DND-41 (cell line): Measurements from ENCODE around the gene ENDOD1.

Experiments used
- ATAC-seq: fragments of 200-7000 bp; cut with Tn5 transposase; 3 replicates; pipeline ENCODE4 v1.9.1; 2021; ENCODE audit warnings: low read depth; ENCODE audit not compliant: insufficient read depth
- DNase-seq: peaks from one replicate; pipeline ENCODE4 v3.0.0-alpha.2; 2020
- H2AFZ ChIP-seq: 2 replicates; pipeline ENCODE4 v1.6.0; 2012; ENCODE audit warnings: low read depth, low read length
- H3K27ac ChIP-seq: 2 replicates; pipeline ENCODE4 v1.5.1; 2012; ENCODE audit warnings: low read length, inconsistent platforms
- H3K27me3 ChIP-seq: fragments of 200-600 bp; sonication (generic); 2 replicates; pipeline ENCODE4 v1.6.0; 2012; ENCODE audit warnings: low read length, mild to moderate bottlenecking, inconsistent platforms; ENCODE audit not compliant: insufficient read depth, poor library complexity
- H3K36me3 ChIP-seq: 2 replicates; pipeline ENCODE4 v1.5.1; 2012; ENCODE audit warnings: low read length, inconsistent platforms; ENCODE audit not compliant: insufficient read depth
- H3K4me1 ChIP-seq: 2 replicates; pipeline ENCODE4 v1.5.1; 2012; ENCODE audit warnings: mild to moderate bottlenecking, low read length; ENCODE audit not compliant: insufficient read depth
- H3K4me2 ChIP-seq: 2 replicates; pipeline ENCODE4 v1.6.0; 2012; ENCODE audit warnings: mild to moderate bottlenecking, moderate library complexity, low read length, inconsistent platforms; ENCODE audit not compliant: insufficient read depth
- H3K4me3 ChIP-seq, 2 experiments: fragments of 200-600 bp in 1 of 2; shearing (Covaris generic) in 1 of 2; 2 replicates each; pipeline ENCODE4 v1.5.1; 2012 to 2016; ENCODE audit warnings: inconsistent platforms in 2 of 2, low read length in 2 of 2, mild to moderate bottlenecking in 2 of 2, low read depth in 1 of 2, moderate library complexity in 1 of 2
- H3K79me2 ChIP-seq: 2 replicates; pipeline ENCODE4 v1.6.0; 2012; ENCODE audit warnings: low read length, inconsistent platforms; ENCODE audit not compliant: insufficient read depth
- H3K9ac ChIP-seq: 2 replicates; pipeline ENCODE4 v1.6.0; 2012; ENCODE audit warnings: low read depth, mild to moderate bottlenecking, inconsistent platforms, low read length, moderate library complexity
- H3K9me3 ChIP-seq: 2 replicates; pipeline ENCODE4 v1.5.1; 2012; ENCODE audit warnings: low read length, moderate library complexity, mild to moderate bottlenecking, inconsistent platforms; ENCODE audit not compliant: insufficient read depth, severe bottlenecking
- H4K20me1 ChIP-seq: 2 replicates; pipeline ENCODE4 v1.6.0; 2012; ENCODE audit warnings: low read length; ENCODE audit not compliant: insufficient read depth
- EZH2 ChIP-seq: IDR thresholded peaks from 3 replicates; pipeline ENCODE4 v1.6.1; 2012; ENCODE audit warnings: borderline replicate concordance, low read depth, mild to moderate bottlenecking, moderate library complexity, low read length, inconsistent platforms; ENCODE audit not compliant: severe bottlenecking
- TF ChIP-seq, protein P1 (sequence below): IDR thresholded peaks from 2 replicates; pipeline ENCODE4 v1.5.1; 2012; ENCODE audit warnings: borderline replicate concordance, low read length, moderate library complexity, mild to moderate bottlenecking; ENCODE audit not compliant: poor library complexity, severe bottlenecking; ENCODE audit errors: extremely low read depth

Gene ENDOD1

DNA sequence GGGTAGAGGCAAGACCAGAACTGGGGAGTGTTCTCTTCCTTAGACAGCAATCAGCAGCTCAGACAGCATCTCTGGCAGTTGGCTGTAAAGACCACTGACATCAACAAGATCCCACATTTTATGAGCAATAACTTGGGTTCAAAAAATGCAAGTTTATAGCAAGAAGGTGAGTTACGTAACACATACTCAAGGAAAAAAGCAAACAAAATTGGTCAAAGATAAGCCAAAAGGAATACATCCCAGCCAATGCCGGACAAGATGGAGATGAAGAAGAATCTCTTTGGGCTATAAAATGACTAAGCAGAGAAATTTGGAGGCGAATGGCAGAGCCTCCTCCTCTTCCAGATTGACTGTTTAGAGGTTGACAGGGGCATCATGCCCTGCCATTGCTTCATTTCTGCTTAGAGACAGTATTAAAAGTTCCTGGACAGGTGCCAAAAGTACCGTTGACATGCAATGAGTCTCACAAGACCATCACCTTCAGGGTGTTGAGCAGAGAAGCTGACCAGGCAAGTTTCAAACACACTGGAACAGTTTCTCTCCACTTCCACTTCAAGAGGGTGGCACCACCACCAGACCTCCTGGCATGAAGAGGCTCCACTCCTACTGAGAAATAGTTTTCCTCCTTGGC is 55.9 kb downstream of the ENDOD1 start:
- Histone ChIP-seq H2AFZ (no peak overlapping the region), H4K20me1 (no peaks in the 10 kb centered on the region), H3K9me3 (no peaks in the 10 kb centered on the region), H3K4me2 (no peak overlapping the region), H3K27ac (no peak overlapping the region), H3K27me3 (peaks cover 10% of the 10 kb centered on the region), H3K9ac (no peak overlapping the region), H3K4me3 (no peak overlapping the region), H3K36me3 (no peaks in the 10 kb centered on the region), H3K79me2 (no peaks in the 10 kb centered on the region), H3K4me1 (no peaks in the 10 kb centered on the region)
- ATAC-seq (no peak), DNase-seq (no peak)
- no peak for TF ChIP-seq EZH2

DNA sequence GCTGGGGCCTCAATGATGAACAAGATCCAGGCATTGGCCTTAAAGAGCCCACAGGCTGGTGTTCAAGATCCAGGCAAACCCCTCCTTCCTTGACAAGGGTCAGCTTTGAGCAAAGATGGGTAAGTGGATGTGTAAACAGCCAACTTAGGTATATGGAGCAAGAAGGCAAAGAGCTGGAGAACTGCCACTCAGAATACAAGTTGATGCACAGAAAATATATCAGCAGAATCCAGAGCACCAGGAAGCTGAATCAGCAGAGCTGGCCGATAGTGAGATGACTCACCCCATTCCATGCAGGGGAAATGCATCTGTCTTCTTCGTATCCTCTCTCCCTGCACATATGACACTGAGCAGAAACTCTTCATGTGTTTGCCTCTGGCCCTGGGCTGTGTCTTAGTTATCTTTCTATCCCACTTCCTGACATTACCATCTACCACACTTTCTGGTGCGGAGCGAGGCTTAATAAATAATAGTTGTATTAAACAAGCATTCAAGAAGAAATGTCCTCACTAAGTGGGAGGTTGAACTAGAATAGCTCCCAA is 57.8 kb downstream of the ENDOD1 start:
- Histone ChIP-seq H3K27ac (no peak overlapping the region), H2AFZ (no peak overlapping the region), H3K27me3 (peaks cover 10% of the 10 kb centered on the region), H3K4me3 (no peak overlapping the region), H3K4me2 (no peak overlapping the region), H3K9me3 (no peaks in the 10 kb centered on the region), H3K36me3 (no peaks in the 10 kb centered on the region), H3K9ac (no peak overlapping the region), H3K4me1 (peaks cover 9% of the 10 kb centered on the region; the same call in 1 of the 2 replicates), H3K79me2 (no peaks in the 10 kb centered on the region), H4K20me1 (no peaks in the 10 kb centered on the region)
- TF ChIP-seq, protein P1, sequence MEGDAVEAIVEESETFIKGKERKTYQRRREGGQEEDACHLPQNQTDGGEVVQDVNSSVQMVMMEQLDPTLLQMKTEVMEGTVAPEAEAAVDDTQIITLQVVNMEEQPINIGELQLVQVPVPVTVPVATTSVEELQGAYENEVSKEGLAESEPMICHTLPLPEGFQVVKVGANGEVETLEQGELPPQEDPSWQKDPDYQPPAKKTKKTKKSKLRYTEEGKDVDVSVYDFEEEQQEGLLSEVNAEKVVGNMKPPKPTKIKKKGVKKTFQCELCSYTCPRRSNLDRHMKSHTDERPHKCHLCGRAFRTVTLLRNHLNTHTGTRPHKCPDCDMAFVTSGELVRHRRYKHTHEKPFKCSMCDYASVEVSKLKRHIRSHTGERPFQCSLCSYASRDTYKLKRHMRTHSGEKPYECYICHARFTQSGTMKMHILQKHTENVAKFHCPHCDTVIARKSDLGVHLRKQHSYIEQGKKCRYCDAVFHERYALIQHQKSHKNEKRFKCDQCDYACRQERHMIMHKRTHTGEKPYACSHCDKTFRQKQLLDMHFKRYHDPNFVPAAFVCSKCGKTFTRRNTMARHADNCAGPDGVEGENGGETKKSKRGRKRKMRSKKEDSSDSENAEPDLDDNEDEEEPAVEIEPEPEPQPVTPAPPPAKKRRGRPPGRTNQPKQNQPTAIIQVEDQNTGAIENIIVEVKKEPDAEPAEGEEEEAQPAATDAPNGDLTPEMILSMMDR: no peak
- TF ChIP-seq EZH2: no peak
- DNase-seq: no peak
- no peak for ATAC-seq

DNA sequence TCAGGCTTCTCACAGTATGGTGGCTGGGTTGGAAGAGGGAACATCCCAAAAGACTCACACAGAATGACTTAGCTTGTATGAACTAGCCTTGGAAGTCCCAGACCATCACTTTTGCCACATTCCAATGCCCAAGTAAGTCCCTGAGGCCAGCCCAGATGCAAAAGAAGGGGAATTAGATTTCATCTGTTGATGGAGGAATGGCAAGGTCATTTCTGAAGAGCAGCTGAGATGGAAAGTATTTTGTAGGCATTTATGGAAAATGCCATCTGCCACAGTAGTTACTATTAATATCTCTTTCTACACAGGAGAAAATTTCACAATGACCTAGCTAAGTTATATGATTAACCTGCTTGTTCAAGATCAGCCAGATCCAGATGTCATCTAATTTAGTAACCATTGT is 58.8 kb downstream of the ENDOD1 start:
- TF ChIP-seq, protein P1: no peak
- no peak for TF ChIP-seq EZH2
- Histone ChIP-seq H2AFZ (no peak overlapping the region), H3K27ac (no peak overlapping the region), H3K36me3 (no peaks in the 10 kb centered on the region), H3K27me3 (peaks cover 10% of the 10 kb centered on the region), H3K79me2 (no peaks in the 10 kb centered on the region), H3K4me1 (peaks cover 9% of the 10 kb centered on the region; the same call in 1 of the 2 replicates), H3K4me3 (no peak overlapping the region), H3K9ac (no peak overlapping the region), H4K20me1 (no peaks in the 10 kb centered on the region), H3K9me3 (no peaks in the 10 kb centered on the region), H3K4me2 (no peak overlapping the region)
- no peak for DNase-seq
- no peak for ATAC-seq

DNA sequence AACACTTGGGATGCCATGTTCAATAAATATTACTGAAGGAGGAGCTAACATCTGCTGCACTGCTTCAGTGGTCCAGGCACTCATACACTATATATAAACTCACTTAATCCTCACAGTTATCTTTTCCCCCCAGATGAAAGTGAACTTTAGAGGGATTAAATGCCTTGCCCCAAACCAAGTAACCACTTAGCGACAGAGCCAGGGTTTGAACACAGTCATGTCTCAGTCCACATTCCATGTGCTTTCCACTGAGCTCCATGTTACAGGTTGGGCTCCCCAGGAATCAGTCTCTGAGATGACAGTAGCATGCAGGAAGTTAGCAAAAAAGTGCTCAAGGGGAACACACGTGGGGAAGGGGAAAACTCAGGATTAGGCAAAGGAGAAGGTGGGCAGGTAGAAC is 59.3 kb downstream of the ENDOD1 start:
- Histone ChIP-seq H3K9me3 (no peaks in the 10 kb centered on the region), H3K4me2 (no peak overlapping the region), H4K20me1 (no peaks in the 10 kb centered on the region), H3K27ac (no peak overlapping the region), H3K4me1 (peaks cover 9% of the 10 kb centered on the region; the same call in 1 of the 2 replicates), H3K4me3 (no peak overlapping the region), H3K27me3 (peaks cover 10% of the 10 kb centered on the region), H2AFZ (no peak overlapping the region), H3K9ac (no peak overlapping the region), H3K79me2 (no peaks in the 10 kb centered on the region), H3K36me3 (no peaks in the 10 kb centered on the region)
- TF ChIP-seq EZH2: no peak
- TF ChIP-seq, protein P1: no peak
- DNase-seq (no peak), ATAC-seq (no peak)
